Measurements from ENCODE around the gene SLC7A9.

- TF ChIP-seq CTCF (IDR thresholded peaks at IDR 0.05), result no peak
- TF ChIP-seq POLR2AphosphoS5 (IDR thresholded peaks at IDR 0.05), result no peak
- TF ChIP-seq EP300 (IDR thresholded peaks at IDR 0.05), result no peak
Observed at GRCh38 chr19:32802840-32803239, 66.7 kb downstream of the SLC7A9 start.

Measured in sigmoid colon (tissue), 4 donors.